ENCODE measurements around the gene COL5A3. TPM values are rescaled to one million over a fixed set of nuclear protein-coding genes. Genes with fewer than 3 reads are reported as not detected.

COL5A3 gene
- total RNA-seq, 2 experiments from 2014 or later = not detected

DNA sequence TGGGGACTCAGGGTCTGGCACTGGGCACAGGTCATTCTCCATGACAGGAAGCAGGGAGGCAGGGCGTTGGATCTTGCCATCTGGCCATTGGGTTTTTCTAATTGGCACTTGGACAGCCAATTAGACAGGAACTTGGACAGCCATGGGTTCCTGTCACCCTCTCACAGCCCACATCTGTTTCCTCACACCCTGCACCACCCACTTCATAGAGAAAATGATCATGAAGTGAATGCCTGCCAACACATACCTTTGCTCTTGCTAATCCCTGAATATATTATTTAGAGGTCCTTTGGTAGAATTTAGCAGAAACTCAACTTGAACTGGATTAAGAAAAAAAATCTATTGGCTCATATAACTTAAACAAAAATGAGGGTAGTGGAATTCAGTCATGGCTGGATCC is 69.1 kb downstream of the COL5A3 start:
- Histone ChIP-seq H3K4me2 (ENCODE audit: low read length) (no peak overlapping the region), H3K4me1 (ENCODE audit: insufficient read depth, low read length, poor library complexity, severe bottlenecking) (no peaks in the 10 kb centered on the region), H4K20me1 (ENCODE audit: insufficient read depth, low read length) (no peaks in the 10 kb centered on the region), H2AFZ (ENCODE audit: low read length) (no peak overlapping the region), H3K36me3 (ENCODE audit: insufficient read depth, low read length) (no peaks in the 10 kb centered on the region), H3K9me3 (ENCODE audit: low read length) (no peaks in the 10 kb centered on the region), H3K4me3 (ENCODE audit: low read depth, low read length, poor library complexity, severe bottlenecking) (no peak overlapping the region), H3K9me2 (ENCODE audit: insufficient read depth, low read length) (no peaks in the 10 kb centered on the region), H3K27ac (ENCODE audit: low read depth, low read length, poor library complexity, severe bottlenecking) (no peak overlapping the region), H3K79me2 (ENCODE audit: insufficient read depth, low read depth, low read length) (no peaks in the 10 kb centered on the region)
- CTCF ChIA-PET (ENCODE audit: unreplicated experiment) = no interaction called here
- no peak for DNase-seq (ENCODE audit: low spot score)
- BruUV-seq (replicated peaks) = no TSS peak
- intact Hi-C loops (cut with micrococcal nuclease; ENCODE audit: unreplicated experiment) = no loop called here
- POLR2A ChIA-PET = no interaction called here
- TF ChIP-seq EZH2phosphoT487 (IDR thresholded peaks at IDR 0.05; ENCODE audit: borderline replicate concordance, low read depth, low read length) = no peak
- TF ChIP-seq, protein P1, sequence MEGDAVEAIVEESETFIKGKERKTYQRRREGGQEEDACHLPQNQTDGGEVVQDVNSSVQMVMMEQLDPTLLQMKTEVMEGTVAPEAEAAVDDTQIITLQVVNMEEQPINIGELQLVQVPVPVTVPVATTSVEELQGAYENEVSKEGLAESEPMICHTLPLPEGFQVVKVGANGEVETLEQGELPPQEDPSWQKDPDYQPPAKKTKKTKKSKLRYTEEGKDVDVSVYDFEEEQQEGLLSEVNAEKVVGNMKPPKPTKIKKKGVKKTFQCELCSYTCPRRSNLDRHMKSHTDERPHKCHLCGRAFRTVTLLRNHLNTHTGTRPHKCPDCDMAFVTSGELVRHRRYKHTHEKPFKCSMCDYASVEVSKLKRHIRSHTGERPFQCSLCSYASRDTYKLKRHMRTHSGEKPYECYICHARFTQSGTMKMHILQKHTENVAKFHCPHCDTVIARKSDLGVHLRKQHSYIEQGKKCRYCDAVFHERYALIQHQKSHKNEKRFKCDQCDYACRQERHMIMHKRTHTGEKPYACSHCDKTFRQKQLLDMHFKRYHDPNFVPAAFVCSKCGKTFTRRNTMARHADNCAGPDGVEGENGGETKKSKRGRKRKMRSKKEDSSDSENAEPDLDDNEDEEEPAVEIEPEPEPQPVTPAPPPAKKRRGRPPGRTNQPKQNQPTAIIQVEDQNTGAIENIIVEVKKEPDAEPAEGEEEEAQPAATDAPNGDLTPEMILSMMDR (conservative IDR thresholded peaks at IDR 0.05; ENCODE audit: low read length) = no peak

DNA sequence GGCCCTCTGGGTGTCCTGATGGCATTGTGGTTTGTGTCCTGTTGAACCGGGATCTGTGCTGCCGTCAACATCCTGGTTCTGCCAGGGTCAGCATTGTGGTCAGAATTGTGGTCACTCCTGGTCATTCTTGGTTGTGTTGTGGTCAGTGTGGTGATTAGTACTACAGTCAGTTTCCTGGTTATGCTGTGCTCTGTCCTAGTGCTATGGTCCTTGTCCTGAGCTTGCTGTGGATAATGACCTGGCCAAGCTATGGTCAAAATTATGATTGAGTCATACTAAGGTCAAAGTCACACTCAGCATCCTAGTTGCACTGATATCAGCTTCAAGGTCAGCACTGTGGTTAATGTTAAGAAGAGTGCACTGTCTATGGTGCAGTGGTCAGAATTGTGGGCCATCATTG is 69.5 kb downstream of the COL5A3 start:
- Histone ChIP-seq H3K36me3 (ENCODE audit: insufficient read depth, low read length) (no peaks in the 10 kb centered on the region), H3K79me2 (ENCODE audit: insufficient read depth, low read depth, low read length) (no peaks in the 10 kb centered on the region), H2AFZ (ENCODE audit: low read length) (no peak overlapping the region), H3K4me3 (ENCODE audit: low read depth, low read length, poor library complexity, severe bottlenecking) (no peak overlapping the region), H3K9me3 (ENCODE audit: low read length) (no peaks in the 10 kb centered on the region), H3K9me2 (ENCODE audit: insufficient read depth, low read length) (no peaks in the 10 kb centered on the region), H3K4me2 (ENCODE audit: low read length) (no peak overlapping the region), H4K20me1 (ENCODE audit: insufficient read depth, low read length) (no peaks in the 10 kb centered on the region), H3K4me1 (ENCODE audit: insufficient read depth, low read length, poor library complexity, severe bottlenecking) (no peaks in the 10 kb centered on the region), H3K27ac (ENCODE audit: low read depth, low read length, poor library complexity, severe bottlenecking) (no peak overlapping the region)
- intact Hi-C loops (cut with micrococcal nuclease; ENCODE audit: unreplicated experiment) = no loop called here
- no TSS peak for BruUV-seq (replicated peaks)
- DNase-seq (ENCODE audit: low spot score) = no peak
- CTCF ChIA-PET (ENCODE audit: unreplicated experiment) = no interaction called here
- TF ChIP-seq, protein P1 (conservative IDR thresholded peaks at IDR 0.05; ENCODE audit: low read length) = no peak
- no peak for TF ChIP-seq EZH2phosphoT487 (IDR thresholded peaks at IDR 0.05; ENCODE audit: borderline replicate concordance, low read depth, low read length)
- POLR2A ChIA-PET = no interaction called here

DNA sequence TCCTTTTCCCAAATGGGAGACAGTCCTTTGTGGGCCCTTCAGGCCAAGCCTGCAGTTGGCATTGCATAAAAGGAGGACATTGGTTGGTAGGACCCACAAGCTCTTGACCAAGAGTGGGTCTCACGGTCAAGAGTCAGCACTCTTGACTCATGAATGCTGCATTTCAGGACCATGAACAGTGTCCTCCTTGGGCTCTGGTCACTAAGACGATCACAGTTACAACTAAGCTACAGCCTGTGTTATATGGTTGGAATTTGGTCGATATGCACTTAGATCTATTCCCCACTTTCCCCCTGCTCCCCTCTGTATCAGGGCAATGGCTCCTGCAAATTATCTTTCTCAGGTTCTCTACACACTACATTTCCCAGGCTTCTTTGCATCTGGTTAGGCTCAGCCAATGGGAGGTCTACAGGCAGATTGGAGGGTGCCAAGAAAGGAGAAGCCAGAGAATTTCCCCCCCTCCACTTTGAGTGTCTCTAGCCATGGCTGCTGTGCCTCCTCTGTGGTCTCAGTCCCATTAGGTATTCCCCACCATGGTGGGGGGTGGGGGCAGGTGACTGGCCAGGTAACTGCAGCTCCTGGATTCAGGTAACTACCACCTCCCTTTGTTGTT is 70.9 kb downstream of the COL5A3 start:
- H3K9me2 ChIP-seq (ENCODE audit: insufficient read depth, low read length) = no peaks in the 10 kb centered on the region
- DNase-seq (ENCODE audit: low spot score) = no peak
- no peaks in the 10 kb centered on the region for H4K20me1 ChIP-seq (ENCODE audit: insufficient read depth, low read length)
- H2AFZ ChIP-seq (ENCODE audit: low read length) = no peak overlapping the region
- no peaks in the 10 kb centered on the region for H3K79me2 ChIP-seq (ENCODE audit: insufficient read depth, low read depth, low read length)
- POLR2A ChIA-PET = no interaction called here
- no TSS peak for BruUV-seq (replicated peaks)
- intact Hi-C loops (cut with micrococcal nuclease; ENCODE audit: unreplicated experiment) = no loop called here
- no peaks in the 10 kb centered on the region for H3K9me3 ChIP-seq (ENCODE audit: low read length)
- no peaks in the 10 kb centered on the region for H3K4me1 ChIP-seq (ENCODE audit: insufficient read depth, low read length, poor library complexity, severe bottlenecking)
- H3K4me3 ChIP-seq (ENCODE audit: low read depth, low read length, poor library complexity, severe bottlenecking) = no peak overlapping the region
- CTCF ChIA-PET (ENCODE audit: unreplicated experiment) = no interaction called here
- H3K4me2 ChIP-seq (ENCODE audit: low read length) = no peak overlapping the region
- H3K36me3 ChIP-seq (ENCODE audit: insufficient read depth, low read length) = no peaks in the 10 kb centered on the region
- TF ChIP-seq, protein P1 (conservative IDR thresholded peaks at IDR 0.05; ENCODE audit: low read length) = no peak
- H3K27ac ChIP-seq (ENCODE audit: low read depth, low read length, poor library complexity, severe bottlenecking) = no peak overlapping the region

All from OCI-LY7 (cell line).